OCI-LY7 (cell line): ENCODE data around the gene CLCN4.

Experiments
- EZH2phosphoT487 ChIP-seq: fragments of 200-600 bp; sonication (generic); IDR thresholded peaks from 2 replicates; pipeline ENCODE4 v1.6.1; 2018; ENCODE audit warnings: low read depth, borderline replicate concordance, mild to moderate bottlenecking, mixed run types, antibody characterized with exemption, low read length, moderate library complexity, mixed read lengths
- TF ChIP-seq, protein P1 (sequence below): fragments of 200-600 bp; sonication (generic); conservative IDR thresholded peaks from 2 replicates; pipeline ENCODE4 v1.5.1; 2014; ENCODE audit warnings: mild to moderate bottlenecking, antibody characterized with exemption, low read length, moderate library complexity, mixed read lengths

DNA sequence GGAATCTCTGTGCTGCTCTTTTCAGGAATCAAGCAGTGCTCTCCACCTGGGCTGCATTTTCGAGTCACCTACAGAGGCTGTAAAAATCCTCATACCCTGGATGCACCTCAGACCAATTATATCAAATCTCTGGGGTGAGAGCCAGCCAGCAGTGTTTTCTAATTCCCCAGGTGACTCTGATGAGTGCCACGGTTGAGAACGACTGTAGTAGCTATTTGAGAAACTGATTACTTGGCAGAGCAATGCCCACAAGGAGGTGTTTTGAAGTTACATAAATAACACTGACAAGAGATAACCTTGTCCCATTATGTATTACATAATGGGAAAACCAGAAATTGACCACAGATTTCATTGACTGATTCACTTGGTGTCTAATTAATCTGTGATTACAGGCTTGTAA, 46.8 kb downstream of the CLCN4 start:
- TF ChIP-seq, protein P1, sequence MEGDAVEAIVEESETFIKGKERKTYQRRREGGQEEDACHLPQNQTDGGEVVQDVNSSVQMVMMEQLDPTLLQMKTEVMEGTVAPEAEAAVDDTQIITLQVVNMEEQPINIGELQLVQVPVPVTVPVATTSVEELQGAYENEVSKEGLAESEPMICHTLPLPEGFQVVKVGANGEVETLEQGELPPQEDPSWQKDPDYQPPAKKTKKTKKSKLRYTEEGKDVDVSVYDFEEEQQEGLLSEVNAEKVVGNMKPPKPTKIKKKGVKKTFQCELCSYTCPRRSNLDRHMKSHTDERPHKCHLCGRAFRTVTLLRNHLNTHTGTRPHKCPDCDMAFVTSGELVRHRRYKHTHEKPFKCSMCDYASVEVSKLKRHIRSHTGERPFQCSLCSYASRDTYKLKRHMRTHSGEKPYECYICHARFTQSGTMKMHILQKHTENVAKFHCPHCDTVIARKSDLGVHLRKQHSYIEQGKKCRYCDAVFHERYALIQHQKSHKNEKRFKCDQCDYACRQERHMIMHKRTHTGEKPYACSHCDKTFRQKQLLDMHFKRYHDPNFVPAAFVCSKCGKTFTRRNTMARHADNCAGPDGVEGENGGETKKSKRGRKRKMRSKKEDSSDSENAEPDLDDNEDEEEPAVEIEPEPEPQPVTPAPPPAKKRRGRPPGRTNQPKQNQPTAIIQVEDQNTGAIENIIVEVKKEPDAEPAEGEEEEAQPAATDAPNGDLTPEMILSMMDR = no peak
- TF ChIP-seq EZH2phosphoT487 = no peak
